K562 (cell line): ENCODE results near the gene BRMS1. TPM values are rescaled to one million over a fixed set of nuclear protein-coding genes. Genes with fewer than 3 reads are reported as not detected.

Experiments
- ATF3 ChIP-seq, 2 experiments: fragments of 450-650 bp in 1 of 2; sonication (generic) in 1 of 2; formaldehyde crosslinking in 1 of 2; IDR thresholded peaks in 1 of 2; conservative IDR thresholded peaks in 1 of 2; 2 replicates each; pipeline versions ENCODE4 v1.6.1 to v1.8.1; 2016 to 2023; ENCODE audit warnings: mild to moderate bottlenecking in 2 of 2, moderate library complexity in 2 of 2, inconsistent platforms in 1 of 2, missing genetic modification reagents in 1 of 2
- CLOCK ChIP-seq: fragments of 250-450 bp; sonication (Bioruptor Pico); IDR thresholded peaks from 2 replicates; pipeline ENCODE4 v1.4.0; 2020; ENCODE audit warnings: mild to moderate bottlenecking, moderate library complexity, borderline replicate concordance
- MLLT1 ChIP-seq, 2 experiments: fragments of 450-650 bp; IDR thresholded peaks; 2 replicates each; pipeline ENCODE4 v1.6.1; 2016
- NCOA4 ChIP-seq: fragments of 450-650 bp; IDR thresholded peaks from 2 replicates; pipeline ENCODE4 v1.6.1; 2018; ENCODE audit warnings: mild to moderate bottlenecking; ENCODE audit not compliant: partially characterized antibody
- RFX7 ChIP-seq: fragments of 250-450 bp; sonication (Bioruptor Pico); IDR thresholded peaks from 2 replicates; pipeline ENCODE4 v1.5.1; 2021; ENCODE audit warnings: mild to moderate bottlenecking
- SOX6 ChIP-seq: fragments of 450-650 bp; IDR thresholded peaks from 2 replicates; pipeline ENCODE4 v1.6.1; 2014; ENCODE audit warnings: mild to moderate bottlenecking
- XRCC5 ChIP-seq: fragments of 200-400 bp; formaldehyde crosslinking; IDR thresholded peaks from 2 replicates; pipeline ENCODE4 v1.6.1; 2017; ENCODE audit warnings: low read depth, mild to moderate bottlenecking, low read length
- polyA plus RNA-seq, 8 experiments: library from polyadenylated mRNA; depleted of rRNA in 4 of 8; stranded (reverse) in 5 of 8; unstranded in 3 of 8; fragments of >200 nt; fragmentation: Nextera tagmentation in 2 of 8; fragmentation: Illumina TruSeq in 1 of 8; extraction: Ambion mirVana in 2 of 8; extraction: Trizol in 1 of 8; gene quantifications; 2 replicates each; pipeline versions ENCODE4 v1.2.1 to v1.2.3, GENCODE V29; 2011 to 2014; ENCODE audit warnings: inconsistent platforms in 1 of 8, missing spikeins in 1 of 8
- total RNA-seq, 7 experiments: library from RNA; depleted of rRNA in 6 of 7; stranded (reverse); fragments of >200 nt in 6 of 7; fragmentation: Illumina TruSeq in 2 of 7; extraction: Trizol in 2 of 7; gene quantifications; 2 replicates each; pipeline versions ENCODE4 v1.2.1 to v1.2.3, GENCODE V29; 2011 to 2021; ENCODE audit warnings: low replicate concordance in 1 of 7
- TF ChIP-seq, protein P1 (sequence below): sonication (generic); formaldehyde crosslinking; IDR thresholded peaks from 2 replicates; pipeline ENCODE4 v1.8.1; 2023; ENCODE audit warnings: missing genetic modification reagents, mild to moderate bottlenecking, borderline replicate concordance
- TF ChIP-seq, protein P2 (sequence below): sonication (generic); formaldehyde crosslinking; IDR thresholded peaks from 2 replicates; pipeline ENCODE4 v1.8.0; 2023; ENCODE audit warnings: mild to moderate bottlenecking, missing genetic modification reagents

Gene BRMS1
- total and polyA plus RNA-seq, 9 of the 15 experiments (the other 6 are each of a cell fraction or from before 2014, with no cell fraction given), result 2.2 to 78.8 (median 33.4) TPM

DNA sequence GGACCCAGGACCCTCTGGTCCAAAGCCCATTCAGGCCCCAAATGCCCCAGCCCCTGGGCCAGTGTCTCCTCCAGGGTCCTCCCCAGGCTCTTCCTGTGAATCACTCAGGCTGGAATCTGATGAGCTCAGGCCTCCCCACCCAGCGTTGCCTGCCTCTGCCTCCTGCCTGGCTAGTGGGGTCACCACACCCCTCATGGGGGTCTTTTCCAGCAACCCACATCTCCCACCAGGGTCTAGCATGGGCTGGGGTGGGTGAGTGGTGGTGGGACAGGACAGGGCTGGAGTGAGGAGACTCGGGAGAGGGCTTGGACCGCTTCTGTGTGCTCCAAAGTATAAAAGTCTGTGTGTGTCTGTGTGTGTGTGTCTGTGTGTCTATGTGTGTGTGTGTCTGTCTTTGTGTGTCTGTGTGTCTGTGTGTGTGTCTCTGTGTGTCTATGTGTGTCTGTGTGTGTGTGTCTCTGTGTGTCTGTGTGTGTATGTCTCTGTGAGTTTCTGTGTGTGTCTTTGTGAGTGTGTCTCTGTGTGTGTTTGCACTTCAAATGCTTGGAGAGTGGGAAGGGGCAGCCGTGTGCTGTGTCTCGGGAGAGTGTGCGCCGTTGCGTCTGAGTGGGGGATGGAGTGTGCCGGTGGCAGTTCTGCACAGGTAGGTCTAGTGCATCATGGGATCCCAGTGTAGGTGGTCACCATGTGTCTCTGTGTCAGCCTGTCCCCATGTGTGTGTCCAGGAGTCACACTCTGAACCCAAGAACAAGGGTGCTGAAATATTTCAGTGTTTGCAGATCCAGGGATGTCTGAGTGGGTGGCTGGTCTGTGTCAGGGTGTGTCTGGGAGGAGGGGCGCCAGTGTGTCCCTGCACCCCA lies 17.5 kb downstream of the BRMS1 start (continued):
- TF ChIP-seq, protein P1, sequence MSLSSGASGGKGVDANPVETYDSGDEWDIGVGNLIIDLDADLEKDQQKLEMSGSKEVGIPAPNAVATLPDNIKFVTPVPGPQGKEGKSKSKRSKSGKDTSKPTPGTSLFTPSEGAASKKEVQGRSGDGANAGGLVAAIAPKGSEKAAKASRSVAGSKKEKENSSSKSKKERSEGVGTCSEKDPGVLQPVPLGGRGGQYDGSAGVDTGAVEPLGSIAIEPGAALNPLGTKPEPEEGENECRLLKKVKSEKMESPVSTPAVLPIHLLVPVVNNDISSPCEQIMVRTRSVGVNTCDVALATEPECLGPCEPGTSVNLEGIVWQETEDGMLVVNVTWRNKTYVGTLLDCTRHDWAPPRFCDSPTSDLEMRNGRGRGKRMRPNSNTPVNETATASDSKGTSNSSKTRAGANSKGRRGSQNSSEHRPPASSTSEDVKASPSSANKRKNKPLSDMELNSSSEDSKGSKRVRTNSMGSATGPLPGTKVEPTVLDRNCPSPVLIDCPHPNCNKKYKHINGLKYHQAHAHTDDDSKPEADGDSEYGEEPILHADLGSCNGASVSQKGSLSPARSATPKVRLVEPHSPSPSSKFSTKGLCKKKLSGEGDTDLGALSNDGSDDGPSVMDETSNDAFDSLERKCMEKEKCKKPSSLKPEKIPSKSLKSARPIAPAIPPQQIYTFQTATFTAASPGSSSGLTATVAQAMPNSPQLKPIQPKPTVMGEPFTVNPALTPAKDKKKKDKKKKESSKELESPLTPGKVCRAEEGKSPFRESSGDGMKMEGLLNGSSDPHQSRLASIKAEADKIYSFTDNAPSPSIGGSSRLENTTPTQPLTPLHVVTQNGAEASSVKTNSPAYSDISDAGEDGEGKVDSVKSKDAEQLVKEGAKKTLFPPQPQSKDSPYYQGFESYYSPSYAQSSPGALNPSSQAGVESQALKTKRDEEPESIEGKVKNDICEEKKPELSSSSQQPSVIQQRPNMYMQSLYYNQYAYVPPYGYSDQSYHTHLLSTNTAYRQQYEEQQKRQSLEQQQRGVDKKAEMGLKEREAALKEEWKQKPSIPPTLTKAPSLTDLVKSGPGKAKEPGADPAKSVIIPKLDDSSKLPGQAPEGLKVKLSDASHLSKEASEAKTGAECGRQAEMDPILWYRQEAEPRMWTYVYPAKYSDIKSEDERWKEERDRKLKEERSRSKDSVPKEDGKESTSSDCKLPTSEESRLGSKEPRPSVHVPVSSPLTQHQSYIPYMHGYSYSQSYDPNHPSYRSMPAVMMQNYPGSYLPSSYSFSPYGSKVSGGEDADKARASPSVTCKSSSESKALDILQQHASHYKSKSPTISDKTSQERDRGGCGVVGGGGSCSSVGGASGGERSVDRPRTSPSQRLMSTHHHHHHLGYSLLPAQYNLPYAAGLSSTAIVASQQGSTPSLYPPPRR (CRISPR knock-in tag), result no peak
- TF ChIP-seq NCOA4 (no peak), MLLT1 (IDR thresholded peaks at IDR 0.05) (peak in 1 of 2 experiments; percentile 33; a peak in 1 of 4 replicates), RFX7 (CRISPR knock-in tag) (no peak), XRCC5 (no peak), SOX6 (no peak), CLOCK (CRISPR knock-in tag) (no peak), ATF3 (IDR thresholded peaks at IDR 0.05) (no peak), ATF3 (CRISPR knock-in tag; conservative IDR thresholded peaks at IDR 0.05) (no peak)
- TF ChIP-seq, protein P2, sequence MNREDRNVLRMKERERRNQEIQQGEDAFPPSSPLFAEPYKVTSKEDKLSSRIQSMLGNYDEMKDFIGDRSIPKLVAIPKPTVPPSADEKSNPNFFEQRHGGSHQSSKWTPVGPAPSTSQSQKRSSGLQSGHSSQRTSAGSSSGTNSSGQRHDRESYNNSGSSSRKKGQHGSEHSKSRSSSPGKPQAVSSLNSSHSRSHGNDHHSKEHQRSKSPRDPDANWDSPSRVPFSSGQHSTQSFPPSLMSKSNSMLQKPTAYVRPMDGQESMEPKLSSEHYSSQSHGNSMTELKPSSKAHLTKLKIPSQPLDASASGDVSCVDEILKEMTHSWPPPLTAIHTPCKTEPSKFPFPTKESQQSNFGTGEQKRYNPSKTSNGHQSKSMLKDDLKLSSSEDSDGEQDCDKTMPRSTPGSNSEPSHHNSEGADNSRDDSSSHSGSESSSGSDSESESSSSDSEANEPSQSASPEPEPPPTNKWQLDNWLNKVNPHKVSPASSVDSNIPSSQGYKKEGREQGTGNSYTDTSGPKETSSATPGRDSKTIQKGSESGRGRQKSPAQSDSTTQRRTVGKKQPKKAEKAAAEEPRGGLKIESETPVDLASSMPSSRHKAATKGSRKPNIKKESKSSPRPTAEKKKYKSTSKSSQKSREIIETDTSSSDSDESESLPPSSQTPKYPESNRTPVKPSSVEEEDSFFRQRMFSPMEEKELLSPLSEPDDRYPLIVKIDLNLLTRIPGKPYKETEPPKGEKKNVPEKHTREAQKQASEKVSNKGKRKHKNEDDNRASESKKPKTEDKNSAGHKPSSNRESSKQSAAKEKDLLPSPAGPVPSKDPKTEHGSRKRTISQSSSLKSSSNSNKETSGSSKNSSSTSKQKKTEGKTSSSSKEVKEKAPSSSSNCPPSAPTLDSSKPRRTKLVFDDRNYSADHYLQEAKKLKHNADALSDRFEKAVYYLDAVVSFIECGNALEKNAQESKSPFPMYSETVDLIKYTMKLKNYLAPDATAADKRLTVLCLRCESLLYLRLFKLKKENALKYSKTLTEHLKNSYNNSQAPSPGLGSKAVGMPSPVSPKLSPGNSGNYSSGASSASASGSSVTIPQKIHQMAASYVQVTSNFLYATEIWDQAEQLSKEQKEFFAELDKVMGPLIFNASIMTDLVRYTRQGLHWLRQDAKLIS (CRISPR knock-in tag), result no peak
